ENCODE data around the gene PRMT7.

Gene PRMT7

DNA sequence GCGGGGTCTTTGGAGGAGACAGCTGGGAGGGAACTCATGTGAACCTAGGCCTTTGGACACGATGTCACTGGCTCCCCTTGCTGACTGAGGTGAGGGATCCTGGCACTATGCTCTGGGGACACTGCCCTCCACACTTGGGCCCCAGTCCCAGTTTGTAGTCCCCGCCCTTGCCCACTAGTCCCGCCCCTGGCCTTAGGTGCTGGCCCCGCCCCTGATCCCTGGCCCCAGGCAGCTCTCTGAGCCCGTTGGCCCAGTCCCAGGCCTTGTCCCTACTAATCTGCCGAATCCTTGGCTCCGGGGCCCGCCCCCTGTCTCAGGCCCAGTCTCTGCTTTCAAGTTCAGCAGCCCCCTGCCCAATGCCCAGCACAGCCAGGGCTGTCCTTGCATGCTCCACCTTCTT lies 76.5 kb downstream of the PRMT7 start:
- no peak overlapping the region for H3K27ac ChIP-seq
- DNase-seq (ENCODE audit: low read depth, low spot score) = no peak

DNA sequence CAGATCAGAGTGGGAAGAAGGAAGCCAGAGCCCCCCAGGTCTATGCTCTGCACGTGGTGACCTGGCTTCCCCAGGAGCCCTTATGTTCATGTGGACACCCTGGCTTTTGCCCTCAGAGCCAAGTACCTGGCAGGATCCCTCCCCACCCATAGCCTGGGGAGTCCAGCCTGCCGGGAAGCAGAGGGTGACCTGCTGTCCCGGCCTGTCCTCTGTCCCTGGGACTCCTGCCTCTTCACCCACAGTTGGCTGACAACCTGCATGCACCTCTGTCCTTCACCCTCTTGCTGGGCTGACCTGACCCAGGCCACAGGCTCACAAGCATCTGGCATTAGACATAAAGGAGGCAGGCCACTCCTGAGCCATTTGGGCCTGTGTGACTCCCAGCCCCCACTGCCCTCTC lies 77.3 kb downstream of the PRMT7 start:
- DNase-seq (ENCODE audit: low read depth, low spot score) = no peak
- H3K27ac ChIP-seq = no peak overlapping the region

- H3K27ac ChIP-seq = no peak overlapping the region
- no peak for DNase-seq (ENCODE audit: low read depth, low spot score)
Observed at GRCh38 chr16:68389006-68389405, 78.2 kb downstream of the PRMT7 start.

DNA sequence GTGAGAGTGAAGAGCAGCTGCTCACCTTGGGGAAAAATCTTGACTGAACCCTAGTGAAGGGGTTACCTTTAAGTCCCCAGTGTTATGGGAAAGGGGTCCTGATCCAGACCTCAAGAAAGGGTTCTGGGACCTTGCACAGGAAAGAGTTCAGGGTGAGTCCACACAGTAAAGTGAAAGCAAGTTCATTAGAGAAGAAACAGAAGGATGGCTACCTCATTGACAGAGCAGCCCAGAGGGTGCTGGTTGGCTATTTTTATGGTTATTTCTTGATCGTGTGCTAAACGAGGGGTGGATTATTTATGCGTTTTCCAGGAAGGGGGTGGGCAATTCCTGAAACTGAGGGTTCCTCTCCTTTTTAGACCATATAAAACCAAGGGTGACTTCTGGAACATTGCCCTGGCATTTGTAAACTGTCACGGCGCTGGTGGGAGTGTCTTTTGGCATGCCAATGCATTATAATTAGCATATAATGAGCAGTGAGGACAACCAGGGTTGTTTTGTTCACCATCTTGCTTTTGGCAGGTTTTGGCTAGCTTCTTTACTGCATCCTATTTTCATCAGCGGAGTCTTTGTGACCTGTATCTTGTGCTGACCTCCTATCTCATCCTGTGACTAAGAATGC lies 79.0 kb downstream of the PRMT7 start:
- no peak overlapping the region for H3K27ac ChIP-seq
- DNase-seq (ENCODE audit: low read depth, low spot score) = no peak

DNA sequence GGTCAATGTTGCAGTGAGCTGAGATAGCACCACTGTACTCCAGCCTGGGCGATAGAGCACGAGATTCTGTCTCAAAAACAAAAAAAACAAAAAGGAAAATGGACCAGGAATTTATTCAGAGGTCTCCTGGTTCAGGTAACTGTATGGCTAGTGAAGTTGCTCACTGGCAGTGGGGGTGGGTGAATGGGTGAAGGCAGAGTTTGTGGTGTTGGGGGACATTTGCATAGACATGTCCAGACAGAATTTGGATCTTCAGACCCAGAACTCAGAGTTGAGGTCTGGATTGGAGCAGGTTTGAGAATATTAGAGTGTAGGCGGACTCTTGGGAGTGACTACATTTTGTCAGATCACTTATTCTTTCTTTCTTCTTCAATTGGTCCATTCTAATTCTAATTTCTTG lies 82.5 kb downstream of the PRMT7 start:
- no peak overlapping the region for H3K27ac ChIP-seq
- DNase-seq (ENCODE audit: low read depth, low spot score) = no peak

- no peak for DNase-seq (ENCODE audit: low read depth, low spot score)
- H3K27ac ChIP-seq = no peak overlapping the region
Observed at GRCh38 chr16:68395167-68395786, 84.5 kb downstream of the PRMT7 start.

DNA sequence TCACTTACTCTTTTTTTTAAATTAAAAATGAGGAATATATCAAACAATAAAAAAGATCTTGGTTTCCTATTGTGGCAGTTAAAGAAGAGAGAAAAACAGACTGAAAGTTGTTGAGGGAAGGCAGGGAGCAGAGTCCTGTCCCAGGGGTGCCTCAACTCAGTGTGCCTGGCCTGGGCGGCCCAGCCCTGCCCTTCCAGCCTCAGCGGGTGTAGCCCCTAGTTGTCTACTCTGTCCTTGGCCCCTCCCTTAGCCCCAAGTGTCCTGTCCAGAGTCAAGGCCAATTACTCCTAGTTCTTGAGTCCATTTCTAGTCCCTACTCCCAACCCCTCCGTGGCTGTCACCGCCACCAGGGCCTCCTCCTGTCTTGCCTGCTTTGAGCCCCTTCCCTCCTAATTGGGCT lies 85.0 kb downstream of the PRMT7 start:
- no peak overlapping the region for H3K27ac ChIP-seq
- no peak for DNase-seq (ENCODE audit: low read depth, low spot score)

- no peak overlapping the region for H3K27ac ChIP-seq
- DNase-seq (ENCODE audit: low read depth, low spot score) = no peak
Observed at GRCh38 chr16:68396481-68396880, 85.7 kb downstream of the PRMT7 start.

GRCh38 chr16:68397710-68398201 lies 86.9 kb downstream of the PRMT7 start:
- H3K27ac ChIP-seq = no peak overlapping the region
- DNase-seq (ENCODE audit: low read depth, low spot score) = no peak

- no peak overlapping the region for H3K27ac ChIP-seq
- no peak for DNase-seq (ENCODE audit: low read depth, low spot score)
Observed at GRCh38 chr16:68399456-68399855, 88.6 kb downstream of the PRMT7 start.

DNA sequence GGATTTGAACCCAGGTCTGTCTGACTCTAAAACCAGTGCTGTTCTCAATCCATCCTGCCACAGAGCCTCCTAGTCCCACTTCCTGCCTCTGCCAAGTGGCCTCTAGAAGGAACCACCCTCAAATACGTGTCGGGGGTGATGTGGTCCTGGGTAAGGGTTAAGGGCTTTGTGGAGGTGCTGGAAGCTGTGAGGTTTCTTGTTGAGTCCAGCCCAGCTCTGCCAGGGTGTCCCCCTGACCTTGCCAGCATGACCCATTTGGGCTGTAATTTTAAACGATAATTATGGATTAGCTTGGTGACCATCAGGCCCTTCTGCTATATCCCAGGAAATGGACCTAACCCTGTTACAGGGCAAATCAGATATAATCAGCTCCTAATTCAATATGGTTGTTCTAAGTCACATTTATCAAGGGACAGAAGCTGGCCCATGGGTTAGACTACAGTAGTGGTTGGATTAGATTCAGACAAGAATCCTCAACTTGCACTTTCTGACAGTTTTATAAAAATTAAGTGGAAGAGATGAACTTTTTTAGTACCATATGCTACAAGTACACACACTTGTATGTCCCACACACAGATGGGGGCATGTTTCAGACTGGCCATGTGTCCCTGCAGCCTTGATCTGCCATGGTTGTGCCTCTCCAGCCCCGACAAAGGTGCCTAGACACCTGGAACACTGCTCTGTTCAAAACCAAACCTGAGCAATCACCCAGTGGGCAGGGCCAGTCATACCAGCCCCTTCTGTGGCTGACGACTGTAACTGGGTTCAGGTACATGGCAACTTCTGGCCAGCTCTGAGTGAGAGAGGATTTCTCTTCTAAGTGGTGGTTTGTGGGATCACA lies 89.5 kb downstream of the PRMT7 start:
- DNase-seq (ENCODE audit: low read depth, low spot score) = no peak
- H3K27ac ChIP-seq = no peak overlapping the region

GRCh38 chr16:68400924-68401460 lies 90.2 kb downstream of the PRMT7 start:
- no peak for DNase-seq (ENCODE audit: low read depth, low spot score)
- no peak overlapping the region for H3K27ac ChIP-seq

DNA sequence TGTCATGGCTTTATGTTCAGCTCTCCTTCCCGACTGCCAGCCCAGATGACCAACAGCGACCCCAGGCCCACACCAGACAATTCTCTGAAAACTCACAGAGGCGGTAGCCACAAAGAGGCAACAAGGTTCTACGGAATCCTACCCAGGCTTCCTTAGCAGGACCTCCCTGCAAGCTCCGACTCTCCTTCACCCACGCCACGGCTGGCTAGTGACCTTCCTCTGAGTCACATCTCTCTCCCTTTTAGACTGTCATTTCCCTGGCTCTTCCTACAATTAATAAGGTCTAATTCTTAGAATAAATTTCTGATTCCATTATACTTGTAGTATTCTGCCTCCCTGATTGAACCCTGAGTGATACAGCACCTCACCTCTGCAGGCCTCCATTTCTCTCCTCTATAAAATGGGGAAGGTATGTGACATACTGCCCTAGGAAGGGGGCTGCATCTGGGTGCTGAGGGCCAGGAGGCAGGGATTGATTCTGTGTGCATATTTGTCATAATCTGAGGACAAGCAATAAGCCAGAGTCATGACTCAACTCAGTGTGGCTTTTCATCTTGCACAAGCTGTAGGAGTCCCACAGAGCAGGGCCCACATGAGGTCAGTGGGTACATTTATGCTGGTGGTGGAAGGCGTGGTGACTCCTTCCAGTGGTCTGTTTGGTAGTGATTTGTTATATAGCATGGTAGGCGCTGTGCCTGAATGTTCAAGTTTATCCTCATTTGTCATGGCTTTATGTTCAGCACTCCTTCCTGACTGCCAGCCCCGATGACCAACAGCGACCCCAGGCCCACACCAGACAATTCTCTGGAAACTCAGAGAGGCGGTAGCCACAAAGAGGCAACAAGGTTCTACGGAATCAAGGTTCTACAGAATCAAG lies 91.3 kb downstream of the PRMT7 start:
- H3K27ac ChIP-seq = no peak overlapping the region
- DNase-seq (ENCODE audit: low read depth, low spot score) = no peak

- H3K27ac ChIP-seq = no peak overlapping the region
- no peak for DNase-seq (ENCODE audit: low read depth, low spot score)
Observed at GRCh38 chr16:68402748-68403040, 91.9 kb downstream of the PRMT7 start.

- no peak for DNase-seq (ENCODE audit: low read depth, low spot score)
- H3K27ac ChIP-seq = no peak overlapping the region
Observed at GRCh38 chr16:68403177-68403576, 92.4 kb downstream of the PRMT7 start.

- no peak overlapping the region for H3K27ac ChIP-seq
- DNase-seq (ENCODE audit: low read depth, low spot score) = no peak
Observed at GRCh38 chr16:68403704-68404103, 92.9 kb downstream of the PRMT7 start.

- H3K27ac ChIP-seq = no peak overlapping the region
- no peak for DNase-seq (ENCODE audit: low read depth, low spot score)
Observed at GRCh38 chr16:68404736-68405345, 94.0 kb downstream of the PRMT7 start.

DNA sequence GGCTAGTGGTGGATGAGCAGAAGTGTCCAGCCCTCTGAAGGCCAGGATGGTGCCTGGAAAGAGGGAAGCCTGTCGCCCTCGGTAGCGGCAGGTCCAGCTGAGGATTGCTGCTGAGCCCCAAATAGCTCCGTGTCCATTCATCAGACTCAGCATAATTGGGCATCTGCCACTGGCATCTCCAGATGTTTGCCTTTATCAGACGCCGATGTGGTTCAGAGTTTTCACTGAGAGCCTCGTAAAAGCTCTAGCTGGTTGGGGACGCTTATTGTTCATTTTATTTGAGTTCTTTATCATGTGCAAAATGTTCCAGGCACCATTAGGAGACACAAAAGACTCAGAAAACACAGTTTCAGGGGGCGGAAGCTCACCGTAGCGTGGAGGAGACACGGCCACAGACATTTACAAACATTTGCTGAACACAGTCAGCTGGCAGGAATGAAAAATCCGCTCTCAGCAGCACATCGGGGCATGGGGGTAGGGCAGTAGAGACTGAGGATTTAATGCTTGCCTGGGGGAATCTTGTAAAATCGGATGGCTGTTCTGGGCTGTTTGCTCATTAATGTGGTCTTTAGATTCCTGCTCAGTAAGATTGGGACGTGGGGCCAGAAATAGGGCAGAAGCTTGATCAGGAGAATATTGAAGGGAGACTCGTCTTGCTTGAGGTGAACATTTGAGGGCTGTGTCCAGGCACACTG lies 95.8 kb downstream of the PRMT7 start:
- no peak overlapping the region for H3K27ac ChIP-seq
- DNase-seq (ENCODE audit: low read depth, low spot score) = no peak
